HG03469 (cell line): ENCODE measurements around the gene PIP4K2C.

Source experiments
- ATAC-seq: cut with Tn5 transposase; IDR thresholded peaks from one replicate; pipeline ENCODE4 v1.9.1; 2021; ENCODE audit warnings: mild to moderate bottlenecking, moderate library complexity, moderate number of reproducible peaks; ENCODE audit not compliant: unreplicated experiment

The PIP4K2C gene

DNA sequence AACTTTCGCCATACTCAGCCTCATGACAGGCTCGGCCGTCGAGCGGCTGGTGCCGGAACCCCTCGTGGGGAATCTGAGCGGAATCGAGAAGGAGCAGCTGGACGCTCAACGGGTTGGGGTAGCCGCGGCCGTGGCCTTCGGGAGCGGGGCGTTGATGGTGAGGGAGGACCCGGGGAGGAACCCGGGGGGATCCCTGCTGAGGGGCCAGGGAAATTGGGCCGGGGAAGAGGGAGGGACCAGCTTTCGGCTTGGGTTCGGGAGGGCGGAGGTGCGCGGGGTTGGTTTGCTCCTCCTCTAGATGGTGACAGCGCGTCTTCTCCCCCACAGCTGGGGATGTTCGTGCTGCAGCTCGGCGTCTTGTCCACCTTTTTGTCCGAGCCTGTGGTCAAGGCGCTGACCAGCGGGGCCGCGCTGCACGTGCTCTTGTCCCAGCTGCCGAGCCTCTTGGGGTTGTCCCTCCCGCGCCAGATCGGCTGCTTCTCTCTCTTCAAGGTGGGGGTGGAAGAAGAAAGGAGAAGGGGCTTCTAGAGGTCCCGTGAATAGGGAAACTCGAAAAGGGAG, 30.0 kb downstream of the PIP4K2C start:
- ATAC-seq, result no peak

DNA sequence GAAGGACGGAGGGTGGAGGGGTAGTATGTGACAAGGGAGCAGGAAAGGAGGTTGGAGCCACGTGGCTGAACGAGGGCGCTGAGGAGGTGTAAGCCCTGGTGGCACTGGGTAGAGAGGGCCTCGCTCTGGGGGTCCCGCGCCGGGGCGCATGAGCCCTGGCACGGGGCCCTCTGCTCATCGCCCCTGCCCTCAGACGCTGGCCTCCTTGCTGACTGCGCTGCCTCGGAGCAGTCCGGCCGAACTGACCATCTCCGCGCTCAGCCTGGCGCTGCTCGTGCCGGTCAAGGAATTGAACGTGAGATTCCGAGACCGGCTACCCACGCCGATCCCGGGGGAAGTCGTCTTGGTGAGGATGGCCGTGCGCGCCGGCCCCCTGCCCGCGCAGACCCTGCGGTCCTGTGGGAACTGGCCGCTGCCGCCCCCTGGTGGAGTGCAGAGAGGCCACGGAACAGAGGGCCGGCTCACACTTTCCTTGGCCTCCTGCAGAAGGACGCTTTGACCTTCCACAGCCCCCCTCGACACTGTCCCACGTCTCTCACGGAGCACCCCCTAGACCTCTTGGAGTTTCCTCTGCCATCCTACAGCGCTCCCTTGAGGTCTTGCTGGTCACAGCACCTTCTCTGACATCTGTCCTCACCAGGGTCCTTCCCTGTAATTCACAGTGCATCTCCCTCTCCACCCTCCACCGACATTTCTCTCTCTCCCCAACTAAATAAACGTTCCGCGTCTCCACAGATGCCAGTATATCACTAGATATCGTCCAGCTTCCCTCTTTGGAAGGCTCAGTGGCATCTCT, 30.7 kb downstream of the PIP4K2C start:
- no peak for ATAC-seq

DNA sequence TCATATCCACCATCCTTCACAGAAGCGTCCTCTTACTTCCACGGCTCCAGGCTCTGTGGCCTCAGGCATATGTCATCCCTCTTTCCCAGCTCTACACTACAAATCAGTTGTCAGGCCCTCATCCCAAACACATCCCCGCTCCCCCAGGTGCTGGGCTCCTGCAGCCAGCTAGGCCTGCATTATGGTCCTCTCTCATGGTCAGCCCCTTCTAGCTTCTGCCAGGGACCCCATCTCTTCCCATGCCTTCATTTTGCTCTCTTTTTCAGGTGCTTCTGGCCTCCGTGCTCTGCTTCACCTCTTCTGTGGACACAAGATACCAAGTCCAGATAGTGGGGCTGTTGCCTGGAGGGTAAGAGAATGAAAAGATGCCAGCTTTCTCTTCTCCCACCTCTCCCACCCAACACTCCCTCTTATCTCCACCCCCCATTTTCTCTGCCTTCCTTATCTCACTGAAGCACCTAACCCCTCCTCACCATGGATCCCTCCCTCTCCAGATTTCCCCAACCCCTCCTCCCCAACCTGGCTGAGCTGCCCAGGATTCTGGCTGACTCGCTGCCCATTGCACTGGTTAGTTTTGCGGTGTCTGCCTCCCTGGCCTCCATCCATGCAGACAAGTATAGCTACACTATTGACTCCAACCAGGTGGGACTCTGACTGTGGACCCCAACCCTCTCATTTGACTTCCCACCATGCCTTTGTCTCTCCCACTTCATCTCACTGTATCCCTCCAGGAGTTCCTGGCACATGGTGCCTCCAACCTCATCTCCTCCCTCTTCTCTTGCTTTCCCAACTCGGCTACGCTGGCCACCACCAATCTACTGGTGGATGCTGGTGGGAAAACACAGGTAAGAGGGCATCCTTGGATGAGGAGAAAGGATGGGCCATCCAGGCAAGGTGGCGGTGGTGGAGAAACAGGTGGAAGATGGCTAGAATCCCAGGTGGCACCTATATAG, 31.6 kb downstream of the PIP4K2C start:
- no peak for ATAC-seq

DNA sequence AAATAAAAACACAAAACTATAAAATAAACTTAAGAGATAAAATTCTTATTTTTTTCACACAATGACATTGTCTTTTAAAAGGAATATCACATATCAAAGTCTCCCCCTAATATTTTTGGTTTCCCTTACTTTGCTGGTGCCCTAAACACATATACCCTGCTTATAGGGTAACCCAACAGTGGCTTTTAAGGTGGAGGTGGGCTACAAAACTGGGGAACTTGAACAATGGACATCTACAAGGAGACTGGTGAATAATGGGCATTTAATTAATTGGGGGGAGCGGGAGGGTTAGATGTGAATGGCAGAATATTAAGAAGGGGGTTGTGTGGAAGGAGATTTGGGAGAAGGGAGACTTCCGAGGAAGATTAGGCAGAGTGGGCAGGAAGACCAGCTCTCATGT, 32.4 kb downstream of the PIP4K2C start:
- ATAC-seq, result no peak

DNA sequence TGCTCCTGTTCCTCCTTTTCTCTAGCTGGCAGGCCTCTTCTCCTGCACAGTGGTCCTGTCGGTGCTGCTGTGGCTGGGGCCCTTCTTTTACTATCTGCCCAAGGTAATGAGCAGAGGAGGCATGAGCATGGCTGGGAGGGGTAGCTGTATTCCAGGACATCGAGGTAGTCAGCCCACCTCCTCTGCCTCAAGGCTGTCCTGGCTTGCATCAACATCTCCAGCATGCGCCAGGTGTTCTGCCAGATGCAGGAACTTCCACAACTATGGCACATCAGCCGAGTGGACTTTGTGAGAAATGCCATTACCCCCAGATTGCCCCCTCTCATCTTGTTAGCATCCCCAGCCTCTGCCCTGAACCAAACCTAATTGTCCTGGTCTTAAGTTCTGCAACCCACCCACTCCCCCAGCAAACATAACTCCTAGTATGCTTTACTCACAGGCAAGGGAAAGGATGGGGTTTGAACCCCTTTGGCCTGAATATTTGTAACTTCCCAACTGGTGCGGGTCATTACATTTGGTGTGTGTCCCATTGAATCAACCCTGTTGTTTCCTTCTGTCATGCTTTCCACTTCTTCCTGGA, 32.9 kb downstream of the PIP4K2C start:
- no peak for ATAC-seq

DNA sequence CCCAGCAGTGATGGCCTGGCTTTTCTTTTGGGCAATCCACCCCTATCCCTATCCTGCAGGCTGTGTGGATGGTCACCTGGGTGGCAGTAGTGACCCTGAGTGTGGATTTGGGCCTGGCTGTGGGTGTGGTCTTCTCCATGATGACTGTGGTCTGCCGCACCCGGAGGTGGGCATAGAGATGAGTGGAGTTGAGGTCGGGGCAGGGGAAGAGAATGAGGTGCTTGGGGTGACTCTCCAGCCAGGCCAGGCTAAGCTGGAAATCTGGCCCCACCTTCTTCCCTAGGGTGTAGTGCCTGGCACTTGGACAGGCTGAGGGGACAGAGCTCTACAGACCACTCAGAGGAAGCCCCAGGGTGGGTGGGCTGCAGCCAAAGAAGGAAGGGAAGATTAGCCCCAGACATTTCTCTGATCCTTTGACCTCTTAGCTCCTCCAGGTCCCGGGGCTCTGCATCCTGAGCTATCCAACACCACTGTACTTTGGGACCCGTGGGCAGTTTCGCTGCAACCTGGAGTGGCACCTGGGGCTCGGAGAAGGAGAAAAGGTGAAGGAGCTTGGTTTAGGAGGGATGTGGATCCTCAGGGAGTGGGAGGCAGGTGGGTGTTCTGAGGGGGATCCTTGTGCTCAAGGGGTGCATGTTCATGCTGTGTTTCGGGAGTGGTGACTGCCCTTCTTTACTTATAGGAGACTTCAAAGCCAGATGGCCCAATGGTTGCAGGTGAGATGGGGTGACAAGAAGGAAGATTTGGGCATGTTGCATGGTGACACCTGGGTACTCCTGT, 33.6 kb downstream of the PIP4K2C start:
- no peak for ATAC-seq

DNA sequence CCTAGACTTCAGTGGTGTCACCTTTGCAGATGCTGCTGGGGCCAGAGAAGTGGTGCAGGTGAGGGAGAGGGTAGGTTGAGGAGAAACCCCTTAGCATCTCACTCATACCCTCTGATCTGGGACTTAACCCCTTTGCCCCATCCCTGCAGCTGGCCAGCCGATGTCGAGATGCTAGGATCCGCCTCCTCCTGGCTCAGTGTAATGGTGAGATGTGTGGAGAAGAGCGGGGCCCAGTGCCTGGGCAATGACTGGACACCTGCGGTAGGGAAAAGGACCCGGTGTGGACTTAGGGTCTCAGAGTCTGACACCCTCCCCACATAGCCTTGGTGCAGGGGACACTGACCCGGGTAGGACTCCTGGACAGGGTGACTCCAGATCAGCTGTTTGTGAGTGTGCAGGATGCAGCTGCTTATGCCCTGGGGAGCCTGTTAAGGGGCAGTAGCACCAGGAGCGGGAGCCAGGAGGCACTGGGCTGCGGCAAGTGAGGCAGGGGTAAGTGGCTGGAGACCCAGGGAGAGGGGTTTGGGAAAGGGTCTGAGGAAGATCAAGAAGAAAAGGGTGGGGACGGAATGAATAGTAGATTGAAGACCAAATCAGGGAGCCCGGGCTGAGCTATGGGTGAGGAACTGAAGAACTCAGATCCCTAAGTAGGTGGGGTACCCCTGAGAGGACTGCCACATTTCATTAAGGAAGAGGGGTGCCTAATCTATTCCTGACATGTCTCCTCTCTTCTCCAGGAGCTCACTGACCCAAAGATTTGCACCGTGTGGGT, 34.5 kb downstream of the PIP4K2C start:
- ATAC-seq, result no peak

DNA sequence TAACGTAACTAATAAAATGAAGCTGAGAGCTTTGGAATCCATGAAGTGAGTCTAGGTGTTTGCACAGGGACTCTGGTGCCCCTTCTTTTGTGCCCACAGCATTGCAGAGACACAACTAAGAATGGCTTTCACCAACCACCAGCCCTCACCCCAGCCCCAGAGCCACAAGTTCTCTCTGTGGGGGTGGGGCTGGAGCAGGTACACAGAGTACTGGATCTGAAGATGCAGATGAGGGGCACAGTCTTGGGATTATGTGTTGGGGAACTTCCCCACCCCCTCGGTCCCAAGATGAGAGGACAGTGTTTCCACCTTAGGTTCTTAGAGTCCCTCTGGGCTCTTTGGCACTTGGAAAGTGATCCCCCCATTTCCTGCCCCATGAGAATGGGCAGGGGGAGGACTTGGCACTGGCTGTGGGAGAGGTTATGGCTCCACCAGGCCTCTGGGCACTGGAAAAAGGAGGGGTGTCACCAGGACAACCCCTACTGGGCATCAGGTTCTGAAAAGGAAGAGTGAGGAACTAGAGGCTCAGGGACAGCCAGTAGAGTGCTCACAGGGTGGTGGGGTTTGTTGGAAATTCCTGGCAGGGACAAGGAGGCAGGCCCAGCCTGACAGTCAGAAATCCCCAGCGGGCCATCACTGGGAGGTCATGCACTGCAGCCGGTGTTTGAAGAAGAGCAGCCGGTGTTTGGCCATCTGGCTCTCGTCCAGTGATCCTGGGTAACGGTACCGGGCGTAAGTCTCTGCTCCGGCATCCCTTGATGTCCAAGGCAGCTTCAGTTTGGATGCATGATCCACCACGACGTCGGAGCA, 35.3 kb downstream of the PIP4K2C start:
- no peak for ATAC-seq

DNA sequence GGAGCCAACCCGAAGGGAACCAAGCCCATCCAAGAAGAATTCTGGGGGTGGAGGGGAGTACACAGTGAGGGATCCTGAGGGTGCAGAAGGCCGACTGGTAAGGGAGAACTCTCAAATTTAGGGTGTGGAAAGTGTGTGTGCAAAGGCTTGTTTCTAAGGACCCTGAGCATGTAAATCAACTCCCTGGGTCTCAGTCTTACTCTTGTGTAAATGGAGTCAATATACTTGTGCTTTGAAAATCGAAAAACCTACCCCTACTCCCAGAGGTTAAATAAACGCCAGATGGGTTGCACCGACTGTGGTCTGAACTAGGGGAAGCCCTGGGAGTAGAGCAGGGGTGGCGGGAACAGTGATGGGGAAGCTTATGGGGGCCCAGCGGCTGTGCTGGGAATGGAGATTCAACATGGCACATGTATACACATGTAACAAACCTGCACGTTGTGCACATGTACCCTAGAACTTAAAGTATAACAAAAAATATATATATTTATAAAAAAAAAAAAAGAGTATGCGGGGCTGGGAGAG, 36.0 kb downstream of the PIP4K2C start:
- ATAC-seq, result no peak

DNA sequence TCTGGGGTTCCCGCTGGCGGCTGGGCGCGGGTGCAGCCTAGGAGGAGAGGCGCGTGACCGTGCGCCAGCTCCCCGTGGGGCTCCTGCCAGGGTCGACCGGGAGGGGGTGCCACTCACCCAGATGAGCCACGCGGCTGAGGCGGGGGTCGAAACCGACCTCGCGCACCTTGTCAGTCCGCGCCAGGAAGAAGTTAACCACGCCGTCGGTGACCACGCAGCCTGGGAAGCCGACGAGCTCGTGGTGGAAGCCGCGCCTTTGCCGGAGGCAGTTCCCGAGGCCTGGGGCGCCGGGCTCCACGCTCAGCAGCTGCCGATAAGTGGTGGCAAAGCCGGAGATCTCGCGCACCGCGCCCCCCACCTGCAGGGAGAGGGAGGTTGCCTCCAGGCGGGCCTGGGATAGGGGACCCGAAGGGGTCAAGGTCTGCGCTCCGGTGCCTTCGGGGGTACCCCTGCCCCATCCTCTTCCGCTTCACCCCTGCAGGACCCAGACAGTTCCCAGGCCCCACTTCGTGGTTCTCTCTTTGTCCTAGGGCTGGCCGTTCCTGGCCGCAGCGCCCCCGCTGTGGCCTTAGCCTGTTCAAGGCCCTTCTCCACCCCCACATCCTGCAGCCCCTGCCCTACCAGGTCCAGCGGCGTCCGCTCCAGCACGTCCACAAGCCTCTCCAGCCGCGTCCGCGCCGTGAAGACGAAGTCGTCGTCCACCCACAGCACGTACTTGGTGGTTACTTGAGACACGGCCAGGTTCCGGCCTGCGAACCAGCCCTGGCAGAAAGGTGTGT, 36.7 kb downstream of the PIP4K2C start:
- ATAC-seq, result no peak

DNA sequence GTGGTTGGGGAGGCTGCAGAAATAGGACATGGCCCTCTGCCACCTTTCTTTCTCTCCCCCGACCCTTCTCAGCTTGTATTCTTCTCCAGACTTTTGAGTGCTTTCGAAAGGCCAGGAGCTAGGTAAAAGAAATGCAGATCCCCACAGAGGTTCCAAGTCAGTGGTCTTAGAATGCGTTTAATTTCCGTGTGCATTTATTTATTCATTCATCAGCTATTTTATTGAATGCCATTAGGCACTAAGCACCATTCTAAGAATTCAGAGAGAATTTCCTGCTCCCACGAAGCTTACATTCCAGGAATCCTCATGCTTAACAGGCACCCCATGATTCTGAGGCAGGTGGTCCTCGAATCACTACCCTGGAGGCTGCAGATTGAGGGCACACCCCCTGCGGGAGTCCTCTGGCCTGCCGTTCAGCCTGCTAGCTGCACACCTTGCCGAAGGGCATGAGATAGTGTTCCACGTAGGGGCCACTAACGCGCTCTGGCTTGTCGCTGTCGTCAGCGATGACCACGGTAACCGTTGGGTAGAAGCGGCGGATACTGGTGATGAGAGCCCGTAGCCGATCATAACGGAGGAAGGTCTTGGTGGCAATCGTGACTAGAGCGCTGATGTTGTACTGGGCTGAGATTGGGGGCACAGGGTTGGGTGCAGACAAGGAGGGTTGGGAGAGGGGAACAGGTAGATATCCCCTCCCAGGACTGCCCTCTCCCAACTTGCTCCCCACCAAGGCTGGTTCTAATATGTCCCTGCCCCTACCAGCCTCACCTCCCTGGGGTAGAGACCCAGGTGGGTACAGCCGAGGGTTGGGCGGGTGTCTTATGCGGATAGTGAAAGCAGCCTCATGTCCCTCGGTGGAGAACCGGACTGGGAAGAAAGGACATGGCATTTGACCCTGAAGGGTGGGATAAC, 37.5 kb downstream of the PIP4K2C start:
- no peak for ATAC-seq

DNA sequence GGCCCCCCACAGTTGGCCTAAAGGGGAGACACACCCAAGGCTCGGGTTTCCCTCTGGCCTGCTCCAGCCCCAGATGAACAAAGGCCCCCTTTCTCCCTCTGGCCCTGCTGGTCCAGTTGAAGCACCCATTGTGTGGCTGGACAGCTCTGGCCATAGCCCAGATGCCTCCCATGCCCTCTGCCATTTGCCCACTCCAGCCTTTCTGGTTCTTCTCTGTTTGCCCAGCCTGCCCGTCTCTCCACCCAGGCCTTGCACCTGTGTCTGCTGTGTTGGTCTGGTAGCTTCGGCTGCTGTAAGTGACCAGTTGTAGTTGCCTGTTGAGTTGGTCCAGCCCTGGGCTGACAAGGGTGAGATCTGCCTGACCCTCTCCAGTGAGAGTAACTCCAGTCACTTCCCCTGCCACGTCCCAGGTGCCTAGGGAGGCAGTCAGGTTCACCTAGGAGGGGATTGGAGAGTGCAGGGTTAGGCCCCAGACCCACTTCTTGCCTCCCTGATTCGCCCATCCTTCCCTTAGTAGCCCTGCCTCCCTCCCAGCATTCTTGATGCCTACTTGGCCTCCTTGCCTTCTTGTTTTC, 39.0 kb downstream of the PIP4K2C start:
- no peak for ATAC-seq

DNA sequence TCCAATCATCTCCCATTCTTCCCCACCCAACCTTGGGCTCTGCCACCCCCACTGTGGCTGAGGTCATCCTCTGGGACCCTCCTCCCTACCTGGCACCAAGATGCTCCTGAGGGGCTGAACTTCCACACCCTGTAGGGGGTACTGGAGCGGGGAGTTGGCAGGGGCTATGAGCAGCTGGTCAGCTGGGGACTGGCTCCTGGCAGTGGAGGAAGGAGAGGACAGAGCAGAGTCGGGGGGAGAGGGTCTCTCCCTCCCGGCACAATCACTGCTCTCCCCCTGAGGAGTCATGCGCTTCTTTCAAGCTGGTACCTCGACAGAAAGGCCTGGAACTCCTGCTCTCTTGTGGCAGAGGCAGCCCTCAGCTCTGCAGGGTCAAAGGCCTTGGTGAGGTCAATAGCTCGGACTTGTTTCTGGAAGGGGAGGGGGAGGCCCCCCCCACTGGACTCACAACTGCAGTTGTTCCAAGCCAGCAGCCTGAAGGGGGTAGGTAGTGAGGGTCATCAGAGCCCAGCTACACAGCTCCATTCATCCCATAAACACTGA, 40.0 kb downstream of the PIP4K2C start:
- ATAC-seq, result no peak

DNA sequence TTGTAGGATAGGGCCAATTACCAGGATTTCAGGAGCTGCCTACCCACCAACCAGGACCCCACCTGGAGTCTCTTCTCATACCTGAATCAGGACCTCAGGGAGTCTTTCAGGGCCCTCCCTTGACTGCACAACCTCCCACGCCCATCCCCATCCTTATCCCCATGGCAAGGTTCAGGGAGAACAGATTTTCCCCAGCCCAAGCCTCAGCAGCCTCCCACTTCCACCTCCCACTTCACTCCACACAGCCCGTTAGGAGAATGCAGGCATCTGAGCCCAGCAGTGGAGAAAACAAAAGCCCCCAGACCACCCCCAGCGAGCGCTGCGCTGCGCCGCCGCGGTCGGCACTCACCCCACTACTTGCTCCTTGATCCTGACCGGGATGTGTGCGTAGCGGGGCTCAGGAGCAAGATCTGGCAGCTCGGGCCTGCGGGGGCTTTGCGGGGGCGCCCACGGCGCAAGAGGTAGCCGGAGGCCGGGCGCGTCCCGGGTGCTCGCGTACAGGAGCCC, 40.6 kb downstream of the PIP4K2C start:
- no peak for ATAC-seq

DNA sequence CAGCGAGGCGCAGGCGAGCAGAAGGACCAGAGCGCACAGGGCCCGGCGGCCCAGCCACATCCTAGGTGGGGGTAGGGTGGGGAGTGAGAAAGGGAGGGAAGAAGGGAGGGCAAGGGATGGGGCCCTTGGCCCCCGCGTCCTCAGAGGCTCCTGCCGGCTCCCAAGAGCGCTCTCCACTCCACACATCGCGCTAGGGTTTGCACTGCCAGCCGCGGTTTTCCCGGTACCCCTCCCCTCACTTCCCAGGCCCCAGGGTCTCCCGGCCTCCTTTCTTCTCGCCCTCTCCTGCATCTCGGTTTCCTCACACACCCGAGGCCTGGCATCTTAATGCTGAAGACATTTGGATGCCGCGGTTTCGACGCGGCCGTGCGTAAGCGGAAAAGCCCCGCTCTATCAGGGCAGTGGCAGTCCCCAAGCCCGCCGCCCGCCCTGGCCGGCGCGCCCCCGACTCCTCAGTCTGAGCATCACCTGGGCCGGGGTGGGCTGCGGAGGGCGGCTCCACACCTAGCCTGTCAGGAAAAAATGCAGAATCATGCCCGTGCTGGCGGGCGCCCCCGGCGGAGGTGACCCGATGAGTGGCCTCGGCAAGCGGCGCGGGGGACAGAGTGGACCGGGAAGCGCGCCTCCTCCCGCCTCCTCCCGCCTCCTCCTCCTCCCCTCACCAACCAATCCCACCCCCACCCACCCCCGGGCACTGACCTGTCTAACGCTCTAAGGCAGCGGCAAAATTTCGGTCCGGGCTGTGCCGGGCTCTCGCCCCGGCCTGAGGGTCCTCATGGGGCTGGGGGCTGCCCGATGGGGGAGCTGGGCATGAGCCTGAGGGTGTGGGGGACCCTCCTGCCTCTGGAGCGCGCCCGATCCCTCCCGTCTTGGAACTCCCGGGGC, 41.3 kb downstream of the PIP4K2C start:
- no peak for ATAC-seq
